ENCODE results near the gene CCNG2.

CCNG2 gene

GRCh38 chr4:77142646-77143028 is 14.4 kb upstream of the CCNG2 start:
- no peaks in the 10 kb centered on the region for H3K27me3 ChIP-seq (replicated peaks; ENCODE audit: insufficient read depth, low read length)
- peak overlapping the region; percentile 40 for H2AFZ ChIP-seq (ENCODE audit: low read length)
- no peak for DNase-seq
- H3K27ac ChIP-seq (ENCODE audit: low read length): peak overlapping the region; percentile 45; the same call in 1 of the 2 replicates
- TF ChIP-seq EZH2phosphoT487 (IDR thresholded peaks at IDR 0.05; ENCODE audit: low read length): no peak
- no peak for TF ChIP-seq EZH2 (optimal IDR thresholded peaks at IDR 0.05; ENCODE audit: low read depth, low read length)
- no peak for TF ChIP-seq CTCF (IDR thresholded peaks at IDR 0.05; ENCODE audit: low read length)
- no peaks in the 10 kb centered on the region for H3K9me2 ChIP-seq (replicated peaks; ENCODE audit: insufficient read depth, low read length)
- no peaks in the 10 kb centered on the region for H4K20me1 ChIP-seq (ENCODE audit: insufficient read depth, low read length)
- H3F3A ChIP-seq (ENCODE audit: insufficient read depth, low read length): peaks cover 9% of the 10 kb centered on the region; the same call in 1 of the 2 replicates
- H3K4me1 ChIP-seq (ENCODE audit: low read length): peaks cover 35% of the 10 kb centered on the region
- H3K9ac ChIP-seq (ENCODE audit: low read length): peak overlapping the region; percentile 31; the same call in 1 of the 2 replicates
- peak overlapping the region; percentile 64 for H3K4me2 ChIP-seq (ENCODE audit: low read depth, low read length)
- no peaks in the 10 kb centered on the region for H3K36me3 ChIP-seq (replicated peaks; ENCODE audit: insufficient read depth, low read length)
- peak overlapping the region; percentile 37 for H3K4me3 ChIP-seq (ENCODE audit: low read length)
- H3K9me3 ChIP-seq (replicated peaks; ENCODE audit: insufficient read depth, low read length): no peaks in the 10 kb centered on the region
- H3K79me2 ChIP-seq (ENCODE audit: low read length): no peaks in the 10 kb centered on the region

GRCh38 chr4:77143091-77143490 is 13.9 kb upstream of the CCNG2 start:
- no peaks in the 10 kb centered on the region for H3K9me2 ChIP-seq (replicated peaks; ENCODE audit: insufficient read depth, low read length)
- no peaks in the 10 kb centered on the region for H3K9me3 ChIP-seq (replicated peaks; ENCODE audit: insufficient read depth, low read length)
- peak overlapping the region; percentile 64 for H3K4me2 ChIP-seq (ENCODE audit: low read depth, low read length)
- no peaks in the 10 kb centered on the region for H3K79me2 ChIP-seq (ENCODE audit: low read length)
- H3K27me3 ChIP-seq (replicated peaks; ENCODE audit: insufficient read depth, low read length): no peaks in the 10 kb centered on the region
- H4K20me1 ChIP-seq (ENCODE audit: insufficient read depth, low read length): no peaks in the 10 kb centered on the region
- H2AFZ ChIP-seq (ENCODE audit: low read length): no peak overlapping the region
- peaks cover 9% of the 10 kb centered on the region; the same call in 1 of the 2 replicates for H3F3A ChIP-seq (ENCODE audit: insufficient read depth, low read length)
- no peak overlapping the region for H3K27ac ChIP-seq (ENCODE audit: low read length)
- DNase-seq: no peak
- no peak for TF ChIP-seq EZH2 (optimal IDR thresholded peaks at IDR 0.05; ENCODE audit: low read depth, low read length)
- H3K9ac ChIP-seq (ENCODE audit: low read length): no peak overlapping the region
- H3K4me3 ChIP-seq (ENCODE audit: low read length): no peak overlapping the region
- no peaks in the 10 kb centered on the region for H3K36me3 ChIP-seq (replicated peaks; ENCODE audit: insufficient read depth, low read length)
- H3K4me1 ChIP-seq (ENCODE audit: low read length): peaks cover 35% of the 10 kb centered on the region

GRCh38 chr4:77145842-77146185 is 11.2 kb upstream of the CCNG2 start:
- H3K4me3 ChIP-seq (ENCODE audit: low read length): no peak overlapping the region
- DNase-seq: peak; percentile 47
- peaks cover 35% of the 10 kb centered on the region for H3K4me1 ChIP-seq (ENCODE audit: low read length)
- peak overlapping the region; percentile 17; the same call in 1 of the 2 replicates for H3K27ac ChIP-seq (ENCODE audit: low read length)
- peak overlapping the region; percentile 33; the same call in 1 of the 2 replicates for H3K4me2 ChIP-seq (ENCODE audit: low read depth, low read length)
- H2AFZ ChIP-seq (ENCODE audit: low read length): peak overlapping the region; percentile 37
- no peaks in the 10 kb centered on the region for H3K79me2 ChIP-seq (ENCODE audit: low read length)
- H3K9ac ChIP-seq (ENCODE audit: low read length): no peak overlapping the region
- no peaks in the 10 kb centered on the region for H3K36me3 ChIP-seq (replicated peaks; ENCODE audit: insufficient read depth, low read length)
- TF ChIP-seq EZH2 (optimal IDR thresholded peaks at IDR 0.05; ENCODE audit: low read depth, low read length) (no peak), EZH2phosphoT487 (IDR thresholded peaks at IDR 0.05; ENCODE audit: low read length) (no peak), CTCF (IDR thresholded peaks at IDR 0.05; ENCODE audit: low read length) (no peak)
- H3K9me2 ChIP-seq (replicated peaks; ENCODE audit: insufficient read depth, low read length): no peaks in the 10 kb centered on the region
- no peaks in the 10 kb centered on the region for H3K27me3 ChIP-seq (replicated peaks; ENCODE audit: insufficient read depth, low read length)
- H3F3A ChIP-seq (ENCODE audit: insufficient read depth, low read length): peaks cover 9% of the 10 kb centered on the region; the same call in 1 of the 2 replicates
- H3K9me3 ChIP-seq (replicated peaks; ENCODE audit: insufficient read depth, low read length): no peaks in the 10 kb centered on the region
- no peaks in the 10 kb centered on the region for H4K20me1 ChIP-seq (ENCODE audit: insufficient read depth, low read length)
